Stimulated activated CD4-positive, alpha-beta T cell treated with anti-CD3 and anti-CD28 coated beads, Interleukin-4, amount 100 ng/mL, for 4 hours (primary cell): ENCODE measurements around the gene PRPSAP1.
"Not testable (repeated sequence)": the region's sequence is repeated elsewhere in the genome, so short reads cannot be mapped to it uniquely, and the experiment has no call there.

Source experiments
- DNase-seq, 2 experiments: peaks; one replicate each; pipeline ENCODE4 v3.0.0-alpha.2; 2020

Gene PRPSAP1

GRCh38 chr17:76276069-76276431, 77.7 kb downstream of the PRPSAP1 start:
- no peak for DNase-seq

- DNase-seq, result no peak
Measured at GRCh38 chr17:76275382-76276068, 78.2 kb downstream of the PRPSAP1 start.

DNA sequence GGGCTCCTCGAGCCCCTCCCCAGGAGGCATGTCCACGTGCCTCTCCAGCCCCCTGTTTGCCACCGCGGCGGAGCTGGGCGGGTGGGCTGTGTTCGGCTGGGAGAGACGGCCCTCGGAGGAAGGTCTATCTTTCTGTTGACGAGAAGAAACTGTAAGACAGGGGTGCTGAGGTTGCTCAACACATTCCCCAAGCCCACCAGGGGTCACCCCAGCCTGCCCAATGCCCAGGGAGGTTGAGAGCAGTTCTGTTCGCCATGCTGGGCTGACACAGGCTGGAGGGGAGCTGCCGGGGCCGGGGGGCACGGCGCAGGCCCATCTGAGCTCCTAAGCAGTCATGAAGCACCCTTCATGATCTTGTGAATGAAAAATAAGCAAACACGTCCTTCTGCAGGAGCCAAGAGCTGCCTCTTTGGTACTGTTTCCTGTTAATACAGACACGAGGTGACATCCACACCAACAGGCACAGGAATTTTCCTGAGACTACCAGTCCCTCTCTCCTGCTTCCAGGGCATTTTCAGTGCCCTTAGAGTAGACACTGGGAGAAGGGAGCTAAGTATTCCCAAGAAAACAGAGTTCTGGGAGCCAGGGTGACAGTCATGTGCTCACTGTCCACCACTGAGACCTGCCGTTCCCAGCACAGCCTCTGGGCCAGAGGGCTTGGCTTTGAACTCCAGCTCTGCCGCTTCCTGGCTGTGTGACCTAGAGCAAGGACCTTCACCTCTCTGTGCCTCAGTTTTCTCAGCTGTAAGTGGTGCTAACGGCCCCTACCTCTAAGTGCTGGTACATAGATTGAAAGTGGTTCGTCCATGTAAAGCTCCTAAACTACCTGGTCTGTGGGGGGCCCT, 79.4 kb downstream of the PRPSAP1 start:
- DNase-seq, result no peak

DNA sequence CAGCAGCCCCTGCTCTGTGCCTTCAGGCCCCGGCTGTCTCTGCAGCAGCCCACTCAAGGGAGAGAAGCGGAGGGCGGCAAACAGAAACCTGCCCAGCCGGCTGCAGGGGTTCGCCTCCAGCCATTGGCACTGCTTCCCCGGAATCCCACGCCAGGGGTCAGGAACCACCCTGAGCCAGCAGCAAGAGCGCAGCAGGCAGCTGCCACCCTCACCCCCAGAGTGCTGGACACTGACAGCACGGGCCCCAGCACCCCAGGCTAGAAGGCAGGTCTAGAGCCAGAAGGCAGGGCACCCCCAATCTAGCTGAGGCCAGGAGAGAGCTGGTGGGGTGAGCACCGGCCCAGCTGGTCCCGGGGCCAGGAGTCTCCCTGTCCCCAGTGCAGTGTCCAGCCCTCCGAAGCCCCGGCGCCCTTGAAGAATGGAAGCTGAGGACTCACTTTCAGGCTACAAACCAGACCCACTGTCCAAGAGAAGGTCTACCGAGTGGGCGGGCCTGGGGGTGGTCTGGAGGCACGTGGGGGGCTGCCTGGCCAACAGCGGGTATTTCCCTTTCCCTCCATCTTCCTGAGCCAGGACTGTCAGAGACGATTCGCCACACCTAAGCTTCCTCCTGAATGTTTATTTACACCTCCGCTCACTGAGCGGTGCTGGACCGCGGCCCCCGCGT, 80.1 kb downstream of the PRPSAP1 start:
- DNase-seq, result no peak

GRCh38 chr17:76272541-76273444, 80.9 kb downstream of the PRPSAP1 start:
- peak; percentile 56 to 73 for DNase-seq

GRCh38 chr17:76271669-76272540, 81.8 kb downstream of the PRPSAP1 start:
- DNase-seq, result peak; percentile 80 to 91

DNA sequence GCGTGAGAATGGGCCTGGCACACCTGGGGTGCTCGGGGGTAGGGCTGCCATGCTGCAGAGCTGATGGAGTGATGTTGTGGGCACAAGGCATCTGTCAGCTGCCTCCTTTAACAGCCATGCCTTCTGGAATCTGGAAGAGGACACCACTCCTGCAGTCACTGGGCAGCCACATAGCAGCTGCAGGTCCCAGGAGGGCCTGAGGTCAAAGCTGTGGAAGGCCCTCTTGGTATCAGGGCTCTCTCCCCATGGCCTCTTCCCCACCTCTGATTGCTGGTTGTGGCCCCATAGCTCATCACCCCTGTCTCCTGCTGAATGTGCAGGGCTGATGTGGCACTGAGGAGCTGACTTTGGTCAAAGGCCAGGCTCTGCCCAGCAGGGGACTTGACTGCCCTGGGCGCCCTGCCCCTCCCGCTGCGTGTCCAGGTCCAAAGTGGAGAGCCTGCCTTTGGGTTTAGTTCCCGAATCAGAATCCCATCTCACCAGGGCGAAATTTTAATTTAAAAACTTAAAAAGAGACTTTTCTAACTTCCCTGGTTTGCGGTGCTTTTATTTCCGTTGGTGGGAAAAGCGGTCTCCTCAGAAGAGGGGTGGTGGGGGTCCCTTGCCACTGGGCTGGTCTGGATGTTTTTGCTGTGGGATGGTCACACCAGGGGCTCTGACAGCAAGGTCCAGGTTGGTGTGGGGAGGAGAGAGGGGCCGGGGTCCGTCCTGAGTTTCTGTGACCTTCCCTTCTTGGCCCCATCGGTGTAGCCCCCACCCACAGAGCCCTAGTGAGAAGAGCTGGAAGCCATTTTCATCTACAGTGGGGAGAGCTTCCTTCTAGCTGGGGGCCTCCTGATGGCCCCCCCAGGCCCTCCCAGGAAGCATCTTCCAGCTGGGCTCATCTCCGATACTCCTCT, 82.7 kb downstream of the PRPSAP1 start:
- no peak for DNase-seq

DNA sequence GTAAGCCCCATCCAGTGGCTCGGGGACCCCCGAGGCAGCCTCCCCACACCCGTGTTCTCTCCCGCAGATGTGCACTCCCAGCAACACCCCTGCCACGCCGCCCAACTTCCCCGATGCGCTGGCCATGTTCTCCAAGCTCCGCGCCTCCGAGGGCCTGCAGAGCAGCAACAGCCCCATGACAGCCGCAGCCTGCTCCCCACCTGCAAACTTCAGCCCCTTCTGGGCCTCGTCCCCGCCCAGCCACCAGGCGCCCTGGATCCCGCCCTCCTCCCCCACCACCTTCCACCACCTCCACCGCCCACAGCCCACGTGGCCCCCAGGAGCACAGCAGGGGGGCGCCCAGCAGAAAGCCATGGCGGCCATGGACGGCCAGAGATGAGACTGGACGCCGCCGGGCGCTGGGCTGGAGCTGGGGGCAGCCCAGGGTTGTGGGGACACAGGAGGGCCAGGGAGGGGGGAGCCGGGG, 83.6 kb downstream of the PRPSAP1 start:
- no peak for DNase-seq

DNA sequence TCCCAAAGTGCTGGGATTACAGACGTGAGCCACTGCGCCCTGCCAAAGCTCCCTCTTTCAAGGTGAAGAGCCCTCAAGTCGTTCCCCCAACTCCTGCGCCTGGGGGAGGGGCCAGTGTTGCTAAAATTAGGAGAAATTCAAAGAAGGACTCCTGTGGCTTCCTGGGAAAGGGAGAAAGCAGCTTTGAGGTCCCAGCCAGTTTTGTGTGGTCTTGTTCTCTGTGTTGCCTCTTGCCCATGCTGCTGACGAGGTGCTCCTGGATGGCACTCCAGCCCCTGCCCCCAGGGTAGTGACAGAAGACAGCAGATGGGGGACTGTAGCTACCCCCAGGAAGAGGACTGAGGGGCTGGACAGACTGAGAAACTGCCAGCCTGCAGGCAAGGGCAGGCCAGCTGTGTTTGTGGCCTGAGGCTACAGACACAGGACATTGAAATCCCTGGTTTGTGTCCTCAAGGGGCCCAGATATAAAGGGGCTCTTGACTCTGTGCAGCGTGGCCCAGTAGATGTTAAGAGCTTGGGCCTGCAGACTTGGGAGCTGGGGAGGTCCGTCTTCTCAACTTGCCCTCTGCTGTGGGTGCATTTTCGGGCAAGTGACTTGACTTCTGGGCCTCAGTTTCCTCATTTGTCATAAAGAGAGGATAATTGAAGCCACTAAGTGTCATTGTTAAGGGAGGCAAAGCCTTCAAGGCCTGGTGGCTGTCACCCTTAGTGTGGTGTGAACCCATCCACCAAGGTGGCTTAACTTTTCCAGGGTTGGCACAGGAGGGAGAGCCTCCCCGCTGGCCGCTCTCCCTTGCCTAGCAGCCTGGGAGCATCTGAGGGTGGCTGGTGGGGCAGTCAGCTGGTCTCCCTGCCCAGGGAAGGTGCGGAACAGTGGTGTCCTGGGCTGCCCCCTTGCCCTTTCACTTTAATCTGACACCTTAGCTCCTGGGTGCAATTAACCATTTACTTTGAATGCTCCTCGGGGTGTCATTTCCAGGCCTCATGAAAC, 84.4 kb downstream of the PRPSAP1 start:
- DNase-seq, result no peak

DNA sequence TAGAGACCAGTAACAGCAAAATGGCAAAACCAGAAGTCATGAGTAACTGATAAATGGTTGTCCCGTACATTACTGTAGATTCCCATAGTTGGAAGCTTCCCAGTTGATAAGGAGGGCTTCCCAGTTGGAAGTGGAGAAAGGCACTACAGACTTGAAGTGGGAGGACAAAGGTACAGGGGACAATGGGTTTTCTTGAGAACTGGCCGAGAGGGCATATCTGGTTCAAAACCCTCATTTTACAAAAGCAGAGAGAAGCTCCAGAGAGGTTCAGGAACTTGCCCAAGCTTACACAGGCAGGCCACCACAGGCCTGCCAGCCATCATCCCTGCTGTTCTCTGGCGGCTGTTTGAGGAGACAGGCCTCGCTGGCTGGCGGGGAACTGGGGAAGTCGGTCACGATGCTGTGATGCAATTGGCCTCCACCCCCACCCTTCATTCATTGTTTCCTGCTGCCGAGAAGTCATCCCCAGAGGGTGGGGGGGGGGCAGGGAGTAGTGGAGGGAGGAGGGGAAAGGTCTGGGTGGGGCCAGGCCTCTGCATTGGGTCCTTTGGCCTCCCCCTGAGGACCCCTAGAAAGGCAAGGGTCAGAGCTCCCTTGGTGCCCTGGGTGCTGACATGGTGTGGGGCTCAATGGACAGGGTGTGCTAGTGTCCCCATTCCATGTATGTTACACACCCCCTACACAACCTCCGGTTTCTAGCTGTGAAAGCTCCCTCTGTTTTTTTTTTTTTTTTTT, 85.5 kb downstream of the PRPSAP1 start:
- peak; percentile 65 to 84 for DNase-seq

DNA sequence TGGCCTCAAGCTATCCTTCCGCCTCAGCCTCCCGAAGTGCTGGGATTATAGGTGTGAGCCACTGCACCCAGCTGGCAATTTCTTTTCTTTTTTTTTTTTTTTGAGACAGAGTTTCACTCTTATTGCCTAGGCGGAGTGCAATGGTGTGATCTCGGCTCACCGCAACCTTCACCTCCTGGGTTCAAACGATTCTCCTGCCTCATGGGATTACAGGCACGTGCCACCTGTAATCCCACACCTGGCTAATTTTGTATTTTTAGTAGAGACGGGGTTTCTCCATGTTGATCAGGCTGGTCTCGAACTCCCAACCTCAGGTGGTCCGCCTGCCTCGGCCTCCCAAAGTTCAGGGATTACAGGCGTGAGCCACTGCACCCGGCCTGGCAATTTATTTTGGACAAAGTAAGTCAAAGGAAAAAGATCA, 86.1 kb downstream of the PRPSAP1 start:
- not testable (repeated sequence) for DNase-seq

DNA sequence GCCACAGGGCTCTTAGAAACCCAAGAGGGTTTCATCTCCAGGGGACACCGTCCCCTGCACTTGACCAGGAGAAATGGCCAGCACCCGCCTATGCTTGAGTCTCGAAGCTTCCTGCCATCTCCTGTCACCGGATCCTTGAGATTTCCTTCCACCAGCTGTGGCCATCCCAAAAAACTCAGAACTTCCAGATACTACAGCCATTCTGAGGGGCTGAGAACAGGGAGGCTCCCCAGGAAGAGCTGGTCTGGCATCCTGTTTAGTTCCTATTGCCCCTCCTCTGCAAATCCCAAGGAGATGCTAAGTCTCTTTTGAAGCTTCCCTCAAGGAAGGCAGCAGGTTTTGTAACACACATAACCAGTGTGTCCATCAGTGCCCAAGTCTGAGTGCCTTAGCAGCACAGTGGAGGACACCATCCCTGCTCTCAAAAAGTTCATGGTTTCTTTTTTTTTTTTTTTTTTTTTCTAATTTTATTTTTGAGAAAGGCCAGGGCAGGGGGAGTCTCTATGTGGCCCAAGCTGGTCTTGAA, 86.6 kb downstream of the PRPSAP1 start:
- no peak for DNase-seq

DNA sequence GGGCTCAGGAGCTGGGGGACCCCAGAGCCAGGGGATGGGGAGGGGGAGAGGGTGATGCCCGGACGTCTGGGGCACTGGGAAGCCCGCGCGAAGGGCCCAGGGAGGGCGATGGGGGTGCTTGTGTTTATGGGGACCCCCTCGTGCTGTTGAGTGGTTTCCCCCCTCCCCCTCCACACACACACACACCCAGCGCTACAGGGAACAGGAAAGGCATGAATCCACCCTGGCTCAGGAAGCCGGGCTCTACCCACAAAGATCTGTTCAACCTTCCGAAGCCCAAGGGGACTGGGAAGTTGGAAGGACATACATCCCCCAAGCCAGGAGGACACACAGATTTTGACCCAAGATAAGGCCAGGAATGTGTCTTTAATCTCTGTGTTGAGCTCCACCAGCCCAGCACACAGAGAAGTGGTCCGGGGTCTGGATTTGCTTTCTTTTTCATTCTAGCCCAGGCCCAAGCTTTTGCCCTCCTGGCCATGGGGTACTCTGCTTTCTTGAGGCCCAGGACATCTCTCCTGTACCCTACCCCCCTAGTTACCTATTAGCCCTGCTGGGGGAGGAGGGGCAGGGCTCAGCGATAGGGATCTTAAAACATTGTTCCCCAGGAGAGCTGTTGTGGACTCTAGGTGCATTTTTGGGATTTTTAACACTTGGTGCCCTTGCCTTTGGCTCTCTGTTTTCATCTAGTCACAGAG, 87.3 kb downstream of the PRPSAP1 start:
- no peak for DNase-seq

DNA sequence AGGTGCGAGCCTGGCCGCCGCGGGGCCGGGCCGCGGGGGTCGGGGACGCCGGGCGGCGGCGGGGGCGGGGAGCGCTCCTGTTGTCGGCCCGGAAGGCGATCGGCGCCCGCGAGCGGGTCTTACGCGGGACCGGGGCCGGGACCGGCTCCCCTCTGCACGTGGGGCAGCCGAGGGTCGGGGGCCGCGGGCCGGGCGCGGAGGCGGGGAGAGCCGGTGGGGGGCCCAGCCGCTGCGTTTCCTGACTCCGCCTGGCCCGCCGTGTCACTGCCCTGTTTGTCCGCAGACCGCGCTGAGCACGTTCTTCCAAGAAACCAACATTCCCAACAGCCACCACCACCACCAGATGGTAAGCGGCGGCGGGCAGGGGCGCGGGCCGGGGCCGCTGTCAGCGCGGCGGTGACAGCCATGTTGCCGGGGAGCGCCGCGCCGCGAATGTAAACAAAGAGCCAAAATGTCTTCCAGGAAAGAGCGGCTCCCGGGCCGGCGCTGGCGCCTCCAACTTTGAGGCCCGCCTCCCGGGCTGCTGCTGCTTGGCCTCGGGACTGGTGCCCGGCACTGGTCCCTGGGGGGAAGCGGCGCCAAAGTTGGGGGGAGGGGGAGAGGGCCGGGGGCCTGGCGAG, 88.0 kb downstream of the PRPSAP1 start:
- DNase-seq, result peak in 1 of 2 experiments; percentile 50

DNA sequence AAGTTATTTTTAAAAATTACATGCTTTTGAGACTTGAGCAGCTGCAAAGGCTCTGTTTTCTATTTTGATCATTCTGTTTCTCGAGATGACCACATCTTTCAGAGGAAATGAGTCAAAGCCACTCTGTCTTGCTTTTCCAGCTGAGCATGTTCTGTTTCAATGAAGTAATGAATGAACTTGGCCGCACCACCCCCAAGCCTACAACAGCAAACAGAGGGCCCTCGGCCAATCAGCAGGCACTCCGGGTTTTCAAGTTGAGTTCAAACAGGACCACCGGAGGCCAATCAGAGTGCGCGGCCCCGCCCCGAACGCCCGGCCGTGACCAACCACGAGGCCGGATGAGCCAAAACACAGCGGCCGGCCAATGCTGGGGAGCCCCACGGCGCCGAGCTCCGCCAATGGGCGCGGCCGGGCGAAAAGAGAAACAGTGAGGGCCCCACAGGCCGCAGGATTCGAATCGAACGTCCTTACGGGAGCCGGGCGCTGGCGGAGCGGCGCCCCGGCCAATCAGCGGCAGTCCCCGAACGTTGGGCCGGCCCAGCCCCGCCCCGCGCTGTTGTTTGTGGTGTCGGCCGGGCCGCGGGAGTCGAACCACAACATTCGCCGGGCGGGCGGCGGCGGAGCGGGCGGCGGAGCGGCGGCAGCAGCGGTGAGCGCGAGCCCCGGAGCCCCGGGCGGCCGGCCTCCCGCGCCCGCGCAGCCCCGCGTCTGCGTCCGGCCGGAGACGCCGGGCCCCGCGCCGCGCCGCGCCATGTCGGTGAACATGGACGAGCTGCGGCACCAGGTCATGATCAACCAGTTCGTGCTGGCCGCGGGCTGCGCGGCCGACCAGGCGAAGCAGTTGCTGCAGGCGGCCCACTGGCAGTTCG, 88.7 kb downstream of the PRPSAP1 start, which contains the start of gene UBALD2:
TSS of gene UBALD2 (plus strand) at position 594 of the 869 bp plus-strand sequence. CDS start at position 752, 158 bp downstream.
- peak; percentile 98 to 99 for DNase-seq

DNA sequence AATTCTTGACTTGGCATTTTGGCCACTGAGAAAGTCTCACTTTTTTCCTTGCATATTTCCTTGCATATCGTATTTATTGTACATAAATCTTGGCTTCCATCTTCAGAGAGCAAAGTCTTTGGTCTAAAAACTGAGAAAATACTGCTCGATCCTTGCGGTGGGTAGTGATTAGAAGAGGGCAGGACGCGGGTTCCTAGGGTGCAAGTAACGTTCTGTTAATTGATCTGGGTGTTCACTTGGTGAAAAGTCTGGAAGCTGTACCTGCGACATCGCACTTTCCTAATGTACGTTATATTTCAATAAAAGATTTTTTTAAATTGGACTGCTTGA, 89.3 kb downstream of the PRPSAP1 start:
- no peak for DNase-seq
